WTC11 (cell line): Measurements from ENCODE around the gene HINFP. TPM values are rescaled to one million over a fixed set of nuclear protein-coding genes. Genes with fewer than 3 reads are reported as not detected.

ENCODE experiments used
- ATF1 ChIP-seq: sonication (generic); formaldehyde crosslinking; IDR thresholded peaks from 2 replicates; pipeline ENCODE4 v1.8.1; 2023; ENCODE audit warnings: mild to moderate bottlenecking, moderate library complexity, missing genetic modification reagents
- CBFB ChIP-seq: sonication (generic); formaldehyde crosslinking; IDR thresholded peaks from 2 replicates; pipeline ENCODE4 v1.8.1; 2022; ENCODE audit warnings: mild to moderate bottlenecking, low read depth, missing genetic modification reagents
- EMX1 ChIP-seq: fragments of 250-450 bp; sonication (Bioruptor Pico); IDR thresholded peaks from 2 replicates; pipeline ENCODE4 v1.8.0; 2021; ENCODE audit warnings: mild to moderate bottlenecking
- ESRRA ChIP-seq: sonication (generic); formaldehyde crosslinking; IDR thresholded peaks from 2 replicates; pipeline ENCODE4 v1.8.1; 2022; ENCODE audit warnings: mild to moderate bottlenecking, missing genetic modification reagents, borderline replicate concordance
- ETV6 ChIP-seq: sonication (generic); formaldehyde crosslinking; IDR thresholded peaks from 2 replicates; pipeline ENCODE4 v1.8.1; 2022; ENCODE audit warnings: mild to moderate bottlenecking, missing genetic modification reagents
- JUN ChIP-seq: sonication (generic); formaldehyde crosslinking; IDR thresholded peaks from 2 replicates; pipeline ENCODE4 v1.8.0; 2023; ENCODE audit warnings: mild to moderate bottlenecking, missing genetic modification reagents
- MXD4 ChIP-seq: fragments of 250-450 bp; sonication (Bioruptor Pico); IDR thresholded peaks from 2 replicates; pipeline ENCODE4 v1.8.0; 2021; ENCODE audit warnings: mild to moderate bottlenecking, moderate library complexity, borderline replicate concordance
- NFATC4 ChIP-seq: fragments of 250-450 bp; sonication (Bioruptor Pico); IDR thresholded peaks from 2 replicates; pipeline ENCODE4 v1.9.0; 2021; ENCODE audit warnings: mild to moderate bottlenecking
- TP53 ChIP-seq: sonication (generic); formaldehyde crosslinking; IDR thresholded peaks from 2 replicates; pipeline ENCODE4 v1.8.1; 2023; ENCODE audit warnings: mild to moderate bottlenecking, missing genetic modification reagents
- ZNF219 ChIP-seq: sonication (generic); formaldehyde crosslinking; IDR thresholded peaks from 2 replicates; pipeline ENCODE4 v1.8.0; 2023; ENCODE audit warnings: missing genetic modification reagents, mild to moderate bottlenecking, borderline replicate concordance
- ZNF232 ChIP-seq: sonication (generic); formaldehyde crosslinking; IDR thresholded peaks from 2 replicates; pipeline ENCODE4 v1.8.0; 2022; ENCODE audit warnings: mild to moderate bottlenecking, missing genetic modification reagents
- ZNF423 ChIP-seq: fragments of 250-450 bp; sonication (Bioruptor Pico); IDR thresholded peaks from 2 replicates; pipeline ENCODE4 v2.1.2; 2022; ENCODE audit warnings: mild to moderate bottlenecking, moderate library complexity
- total RNA-seq: library from RNA; stranded (reverse); gene quantifications from 3 replicates; pipeline ENCODE4 v1.2.3, GENCODE V29; 2021
- TF ChIP-seq, protein P1 (sequence below): fragments of 250-450 bp; sonication (Bioruptor Pico); IDR thresholded peaks from 2 replicates; pipeline ENCODE4 v1.9.0; 2021; ENCODE audit warnings: mild to moderate bottlenecking, borderline replicate concordance
- TF ChIP-seq, protein P2 (sequence below): sonication (generic); formaldehyde crosslinking; conservative IDR thresholded peaks from 2 replicates; pipeline ENCODE4 v1.8.1; 2023; ENCODE audit warnings: mild to moderate bottlenecking, low read depth, missing genetic modification reagents, moderate library complexity
- TF ChIP-seq, protein P3 (sequence below): sonication (generic); formaldehyde crosslinking; IDR thresholded peaks from 2 replicates; pipeline ENCODE4 v1.8.1; 2022; ENCODE audit warnings: low read depth, missing genetic modification reagents, borderline replicate concordance
- TF ChIP-seq, protein P4 (sequence below): sonication (generic); formaldehyde crosslinking; IDR thresholded peaks from 2 replicates; pipeline ENCODE4 v1.8.1; 2023; ENCODE audit warnings: mild to moderate bottlenecking, missing genetic modification reagents
- TF ChIP-seq, protein P5 (sequence below): fragments of 250-450 bp; sonication (Bioruptor Pico); IDR thresholded peaks from 2 replicates; pipeline ENCODE4 v1.9.0; 2021; ENCODE audit warnings: mild to moderate bottlenecking
- TF ChIP-seq, protein P6 (sequence below): sonication (generic); formaldehyde crosslinking; IDR thresholded peaks from 2 replicates; pipeline ENCODE4 v1.8.0; 2022; ENCODE audit warnings: mild to moderate bottlenecking, missing genetic modification reagents
- TF ChIP-seq, protein P7 (sequence below): fragments of 250-450 bp; sonication (Bioruptor Pico); IDR thresholded peaks from 2 replicates; pipeline ENCODE4 v1.9.0; 2021; ENCODE audit warnings: moderate library complexity, mild to moderate bottlenecking, inconsistent platforms, borderline replicate concordance
- TF ChIP-seq, protein P8 (sequence below): sonication (generic); formaldehyde crosslinking; conservative IDR thresholded peaks from 2 replicates; pipeline ENCODE4 v1.8.1; 2022; ENCODE audit warnings: mild to moderate bottlenecking, missing genetic modification reagents

Gene HINFP
- total RNA-seq, 1 experiment from 2014 or later, result 35.4 TPM

DNA sequence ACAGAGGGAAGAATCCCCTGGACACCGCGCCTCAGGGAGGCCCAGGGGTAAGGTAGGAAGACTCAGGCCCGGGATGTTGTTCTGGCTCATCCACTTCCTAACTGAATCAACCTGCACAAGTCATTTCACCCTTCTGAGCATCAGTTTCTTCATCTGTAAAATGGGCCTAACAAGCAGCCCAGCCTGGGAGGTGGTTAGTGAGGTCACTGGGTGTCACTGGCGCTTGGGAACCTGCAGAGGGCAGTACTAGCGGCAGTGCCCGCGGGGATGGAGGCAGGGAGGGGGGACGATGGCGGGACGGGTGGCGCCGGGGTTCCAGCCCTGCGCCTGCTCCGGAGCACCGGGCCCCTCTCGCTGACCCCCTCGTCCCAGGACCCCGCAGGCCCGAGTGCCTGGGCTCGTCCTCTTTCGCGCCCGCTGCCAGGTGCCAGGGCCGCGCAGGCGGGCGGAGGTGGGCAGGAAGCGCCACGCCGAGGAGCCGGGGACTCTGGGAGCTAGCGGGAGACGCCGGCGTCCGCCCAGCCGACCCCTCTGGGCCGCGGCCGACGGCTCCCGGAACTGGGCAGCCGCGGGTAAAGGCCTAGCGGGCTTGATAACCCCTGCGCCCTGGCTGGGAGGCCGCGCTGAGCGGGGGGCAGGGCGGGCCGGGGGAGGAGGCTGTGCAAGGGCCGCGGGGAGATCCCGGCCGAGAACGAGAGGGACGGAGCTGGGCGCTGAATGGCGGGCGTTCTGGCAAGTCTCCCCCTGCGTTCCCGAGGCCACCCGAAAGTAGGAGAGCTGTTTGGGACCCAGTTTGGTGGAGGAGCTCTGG lies 47.3 kb downstream of the HINFP start, which contains the start of gene NLRX1 (continued):
- TF ChIP-seq, protein P1, sequence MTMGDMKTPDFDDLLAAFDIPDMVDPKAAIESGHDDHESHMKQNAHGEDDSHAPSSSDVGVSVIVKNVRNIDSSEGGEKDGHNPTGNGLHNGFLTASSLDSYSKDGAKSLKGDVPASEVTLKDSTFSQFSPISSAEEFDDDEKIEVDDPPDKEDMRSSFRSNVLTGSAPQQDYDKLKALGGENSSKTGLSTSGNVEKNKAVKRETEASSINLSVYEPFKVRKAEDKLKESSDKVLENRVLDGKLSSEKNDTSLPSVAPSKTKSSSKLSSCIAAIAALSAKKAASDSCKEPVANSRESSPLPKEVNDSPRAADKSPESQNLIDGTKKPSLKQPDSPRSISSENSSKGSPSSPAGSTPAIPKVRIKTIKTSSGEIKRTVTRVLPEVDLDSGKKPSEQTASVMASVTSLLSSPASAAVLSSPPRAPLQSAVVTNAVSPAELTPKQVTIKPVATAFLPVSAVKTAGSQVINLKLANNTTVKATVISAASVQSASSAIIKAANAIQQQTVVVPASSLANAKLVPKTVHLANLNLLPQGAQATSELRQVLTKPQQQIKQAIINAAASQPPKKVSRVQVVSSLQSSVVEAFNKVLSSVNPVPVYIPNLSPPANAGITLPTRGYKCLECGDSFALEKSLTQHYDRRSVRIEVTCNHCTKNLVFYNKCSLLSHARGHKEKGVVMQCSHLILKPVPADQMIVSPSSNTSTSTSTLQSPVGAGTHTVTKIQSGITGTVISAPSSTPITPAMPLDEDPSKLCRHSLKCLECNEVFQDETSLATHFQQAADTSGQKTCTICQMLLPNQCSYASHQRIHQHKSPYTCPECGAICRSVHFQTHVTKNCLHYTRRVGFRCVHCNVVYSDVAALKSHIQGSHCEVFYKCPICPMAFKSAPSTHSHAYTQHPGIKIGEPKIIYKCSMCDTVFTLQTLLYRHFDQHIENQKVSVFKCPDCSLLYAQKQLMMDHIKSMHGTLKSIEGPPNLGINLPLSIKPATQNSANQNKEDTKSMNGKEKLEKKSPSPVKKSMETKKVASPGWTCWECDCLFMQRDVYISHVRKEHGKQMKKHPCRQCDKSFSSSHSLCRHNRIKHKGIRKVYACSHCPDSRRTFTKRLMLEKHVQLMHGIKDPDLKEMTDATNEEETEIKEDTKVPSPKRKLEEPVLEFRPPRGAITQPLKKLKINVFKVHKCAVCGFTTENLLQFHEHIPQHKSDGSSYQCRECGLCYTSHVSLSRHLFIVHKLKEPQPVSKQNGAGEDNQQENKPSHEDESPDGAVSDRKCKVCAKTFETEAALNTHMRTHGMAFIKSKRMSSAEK, result no peak
- TF ChIP-seq, protein P2, sequence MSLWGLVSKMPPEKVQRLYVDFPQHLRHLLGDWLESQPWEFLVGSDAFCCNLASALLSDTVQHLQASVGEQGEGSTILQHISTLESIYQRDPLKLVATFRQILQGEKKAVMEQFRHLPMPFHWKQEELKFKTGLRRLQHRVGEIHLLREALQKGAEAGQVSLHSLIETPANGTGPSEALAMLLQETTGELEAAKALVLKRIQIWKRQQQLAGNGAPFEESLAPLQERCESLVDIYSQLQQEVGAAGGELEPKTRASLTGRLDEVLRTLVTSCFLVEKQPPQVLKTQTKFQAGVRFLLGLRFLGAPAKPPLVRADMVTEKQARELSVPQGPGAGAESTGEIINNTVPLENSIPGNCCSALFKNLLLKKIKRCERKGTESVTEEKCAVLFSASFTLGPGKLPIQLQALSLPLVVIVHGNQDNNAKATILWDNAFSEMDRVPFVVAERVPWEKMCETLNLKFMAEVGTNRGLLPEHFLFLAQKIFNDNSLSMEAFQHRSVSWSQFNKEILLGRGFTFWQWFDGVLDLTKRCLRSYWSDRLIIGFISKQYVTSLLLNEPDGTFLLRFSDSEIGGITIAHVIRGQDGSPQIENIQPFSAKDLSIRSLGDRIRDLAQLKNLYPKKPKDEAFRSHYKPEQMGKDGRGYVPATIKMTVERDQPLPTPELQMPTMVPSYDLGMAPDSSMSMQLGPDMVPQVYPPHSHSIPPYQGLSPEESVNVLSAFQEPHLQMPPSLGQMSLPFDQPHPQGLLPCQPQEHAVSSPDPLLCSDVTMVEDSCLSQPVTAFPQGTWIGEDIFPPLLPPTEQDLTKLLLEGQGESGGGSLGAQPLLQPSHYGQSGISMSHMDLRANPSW (CRISPR knock-in tag), result peak; percentile 71; the same call in 1 of the 2 replicates
- no peak for TF ChIP-seq ZNF232
- 0 out of 2 replicates have a peak, but pooled peaks have one; percentile 29 for TF ChIP-seq ZNF423 (CRISPR knock-in tag)
- no peak for TF ChIP-seq NFATC4
- TF ChIP-seq JUN (CRISPR knock-in tag), result 0 out of 2 replicates have a peak, but pooled peaks have one; percentile 57
- TF ChIP-seq, protein P3, sequence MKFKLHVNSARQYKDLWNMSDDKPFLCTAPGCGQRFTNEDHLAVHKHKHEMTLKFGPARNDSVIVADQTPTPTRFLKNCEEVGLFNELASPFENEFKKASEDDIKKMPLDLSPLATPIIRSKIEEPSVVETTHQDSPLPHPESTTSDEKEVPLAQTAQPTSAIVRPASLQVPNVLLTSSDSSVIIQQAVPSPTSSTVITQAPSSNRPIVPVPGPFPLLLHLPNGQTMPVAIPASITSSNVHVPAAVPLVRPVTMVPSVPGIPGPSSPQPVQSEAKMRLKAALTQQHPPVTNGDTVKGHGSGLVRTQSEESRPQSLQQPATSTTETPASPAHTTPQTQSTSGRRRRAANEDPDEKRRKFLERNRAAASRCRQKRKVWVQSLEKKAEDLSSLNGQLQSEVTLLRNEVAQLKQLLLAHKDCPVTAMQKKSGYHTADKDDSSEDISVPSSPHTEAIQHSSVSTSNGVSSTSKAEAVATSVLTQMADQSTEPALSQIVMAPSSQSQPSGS (CRISPR knock-in tag), result peak; percentile 30; the same call in 1 of the 2 replicates
- TF ChIP-seq ESRRA, result no peak
- TF ChIP-seq ZNF219, result no peak
- peak; percentile 66; the same call in 1 of the 2 replicates for TF ChIP-seq TP53
- TF ChIP-seq ETV6 (CRISPR knock-in tag), result peak; percentile 43; the same call in 1 of the 2 replicates
- peak; percentile 67 for TF ChIP-seq EMX1 (CRISPR knock-in tag)
- TF ChIP-seq ATF1 (CRISPR knock-in tag), result peak; percentile 50; the same call in 1 of the 2 replicates
- no peak for TF ChIP-seq MXD4 (CRISPR knock-in tag)
- TF ChIP-seq, protein P4, sequence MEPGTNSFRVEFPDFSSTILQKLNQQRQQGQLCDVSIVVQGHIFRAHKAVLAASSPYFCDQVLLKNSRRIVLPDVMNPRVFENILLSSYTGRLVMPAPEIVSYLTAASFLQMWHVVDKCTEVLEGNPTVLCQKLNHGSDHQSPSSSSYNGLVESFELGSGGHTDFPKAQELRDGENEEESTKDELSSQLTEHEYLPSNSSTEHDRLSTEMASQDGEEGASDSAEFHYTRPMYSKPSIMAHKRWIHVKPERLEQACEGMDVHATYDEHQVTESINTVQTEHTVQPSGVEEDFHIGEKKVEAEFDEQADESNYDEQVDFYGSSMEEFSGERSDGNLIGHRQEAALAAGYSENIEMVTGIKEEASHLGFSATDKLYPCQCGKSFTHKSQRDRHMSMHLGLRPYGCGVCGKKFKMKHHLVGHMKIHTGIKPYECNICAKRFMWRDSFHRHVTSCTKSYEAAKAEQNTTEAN, result 0 out of 2 replicates have a peak, but pooled peaks have one; percentile 32
- TF ChIP-seq, protein P5, sequence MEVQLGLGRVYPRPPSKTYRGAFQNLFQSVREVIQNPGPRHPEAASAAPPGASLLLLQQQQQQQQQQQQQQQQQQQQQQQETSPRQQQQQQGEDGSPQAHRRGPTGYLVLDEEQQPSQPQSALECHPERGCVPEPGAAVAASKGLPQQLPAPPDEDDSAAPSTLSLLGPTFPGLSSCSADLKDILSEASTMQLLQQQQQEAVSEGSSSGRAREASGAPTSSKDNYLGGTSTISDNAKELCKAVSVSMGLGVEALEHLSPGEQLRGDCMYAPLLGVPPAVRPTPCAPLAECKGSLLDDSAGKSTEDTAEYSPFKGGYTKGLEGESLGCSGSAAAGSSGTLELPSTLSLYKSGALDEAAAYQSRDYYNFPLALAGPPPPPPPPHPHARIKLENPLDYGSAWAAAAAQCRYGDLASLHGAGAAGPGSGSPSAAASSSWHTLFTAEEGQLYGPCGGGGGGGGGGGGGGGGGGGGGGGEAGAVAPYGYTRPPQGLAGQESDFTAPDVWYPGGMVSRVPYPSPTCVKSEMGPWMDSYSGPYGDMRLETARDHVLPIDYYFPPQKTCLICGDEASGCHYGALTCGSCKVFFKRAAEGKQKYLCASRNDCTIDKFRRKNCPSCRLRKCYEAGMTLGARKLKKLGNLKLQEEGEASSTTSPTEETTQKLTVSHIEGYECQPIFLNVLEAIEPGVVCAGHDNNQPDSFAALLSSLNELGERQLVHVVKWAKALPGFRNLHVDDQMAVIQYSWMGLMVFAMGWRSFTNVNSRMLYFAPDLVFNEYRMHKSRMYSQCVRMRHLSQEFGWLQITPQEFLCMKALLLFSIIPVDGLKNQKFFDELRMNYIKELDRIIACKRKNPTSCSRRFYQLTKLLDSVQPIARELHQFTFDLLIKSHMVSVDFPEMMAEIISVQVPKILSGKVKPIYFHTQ (CRISPR knock-in tag), result no peak
- TF ChIP-seq, protein P6, sequence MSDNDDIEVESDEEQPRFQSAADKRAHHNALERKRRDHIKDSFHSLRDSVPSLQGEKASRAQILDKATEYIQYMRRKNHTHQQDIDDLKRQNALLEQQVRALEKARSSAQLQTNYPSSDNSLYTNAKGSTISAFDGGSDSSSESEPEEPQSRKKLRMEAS, result peak; percentile 47; the same call in 1 of the 2 replicates
- TF ChIP-seq CBFB, result no peak
- TF ChIP-seq, protein P7, sequence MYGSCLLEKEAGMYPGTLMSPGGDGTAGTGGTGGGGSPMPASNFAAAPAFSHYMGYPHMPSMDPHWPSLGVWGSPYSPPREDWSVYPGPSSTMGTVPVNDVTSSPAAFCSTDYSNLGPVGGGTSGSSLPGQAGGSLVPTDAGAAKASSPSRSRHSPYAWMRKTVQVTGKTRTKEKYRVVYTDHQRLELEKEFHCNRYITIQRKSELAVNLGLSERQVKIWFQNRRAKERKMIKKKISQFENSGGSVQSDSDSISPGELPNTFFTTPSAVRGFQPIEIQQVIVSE (CRISPR knock-in tag), result no peak
- TF ChIP-seq, protein P8, sequence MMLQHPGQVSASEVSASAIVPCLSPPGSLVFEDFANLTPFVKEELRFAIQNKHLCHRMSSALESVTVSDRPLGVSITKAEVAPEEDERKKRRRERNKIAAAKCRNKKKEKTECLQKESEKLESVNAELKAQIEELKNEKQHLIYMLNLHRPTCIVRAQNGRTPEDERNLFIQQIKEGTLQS (CRISPR knock-in tag), result peak; percentile 66; the same call in 1 of the 2 replicates
